Peyer's patch (tissue), 4 donors: ENCODE measurements around the gene MLLT11.

Experiments
- POLR2A ChIP-seq, 2 donors: fragments of 450-650 bp; IDR thresholded peaks; one replicate each; pipeline ENCODE4 v1.5.1; 2017; ENCODE audit warnings: antibody characterized with exemption in 2 of 2, mild to moderate bottlenecking in 2 of 2, moderate library complexity in 2 of 2
- TF ChIP-seq, protein P1 (sequence below), 6 experiments: fragments of 450-650 bp in 4 of 6; fragments of 200-600 bp in 2 of 6; sonication (generic) in 1 of 6; IDR thresholded peaks; one replicate each; pipeline ENCODE4 v1.5.1; 2017 to 2019; ENCODE audit warnings: antibody characterized with exemption in 6 of 6, mild to moderate bottlenecking in 3 of 6, moderate library complexity in 1 of 6

DNA sequence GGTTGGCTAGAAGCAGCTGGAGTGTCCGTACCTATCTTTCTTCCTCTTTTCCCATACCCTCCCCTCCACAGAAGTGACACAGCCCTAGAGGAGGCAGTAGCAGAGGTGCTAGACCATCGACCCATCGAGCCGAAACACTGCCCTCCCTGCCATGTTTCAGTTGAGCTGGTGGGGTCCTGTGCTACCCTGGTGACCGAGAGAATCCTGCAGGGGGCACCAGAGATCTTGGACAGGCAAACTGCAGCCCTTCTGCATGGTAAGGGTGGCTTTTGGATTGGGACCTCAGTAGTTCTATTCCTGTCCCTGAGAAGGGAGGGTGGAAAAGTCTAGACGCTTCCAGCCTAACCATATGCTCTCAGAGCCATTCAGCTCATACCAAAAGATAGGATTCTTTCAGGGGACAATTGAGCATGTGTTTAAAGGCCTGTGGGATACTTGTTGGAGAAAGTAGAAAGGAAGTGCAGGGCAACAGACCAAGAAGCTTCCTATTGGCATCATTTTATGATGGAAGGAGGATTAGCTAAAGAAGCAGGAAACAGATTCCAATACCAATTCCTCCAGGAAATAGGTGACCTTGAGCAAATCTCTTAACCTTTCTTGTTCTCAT lies 35.6 kb upstream of the MLLT11 start:
- no peak for TF ChIP-seq POLR2A (IDR thresholded peaks at IDR 0.05)
- TF ChIP-seq, protein P1, sequence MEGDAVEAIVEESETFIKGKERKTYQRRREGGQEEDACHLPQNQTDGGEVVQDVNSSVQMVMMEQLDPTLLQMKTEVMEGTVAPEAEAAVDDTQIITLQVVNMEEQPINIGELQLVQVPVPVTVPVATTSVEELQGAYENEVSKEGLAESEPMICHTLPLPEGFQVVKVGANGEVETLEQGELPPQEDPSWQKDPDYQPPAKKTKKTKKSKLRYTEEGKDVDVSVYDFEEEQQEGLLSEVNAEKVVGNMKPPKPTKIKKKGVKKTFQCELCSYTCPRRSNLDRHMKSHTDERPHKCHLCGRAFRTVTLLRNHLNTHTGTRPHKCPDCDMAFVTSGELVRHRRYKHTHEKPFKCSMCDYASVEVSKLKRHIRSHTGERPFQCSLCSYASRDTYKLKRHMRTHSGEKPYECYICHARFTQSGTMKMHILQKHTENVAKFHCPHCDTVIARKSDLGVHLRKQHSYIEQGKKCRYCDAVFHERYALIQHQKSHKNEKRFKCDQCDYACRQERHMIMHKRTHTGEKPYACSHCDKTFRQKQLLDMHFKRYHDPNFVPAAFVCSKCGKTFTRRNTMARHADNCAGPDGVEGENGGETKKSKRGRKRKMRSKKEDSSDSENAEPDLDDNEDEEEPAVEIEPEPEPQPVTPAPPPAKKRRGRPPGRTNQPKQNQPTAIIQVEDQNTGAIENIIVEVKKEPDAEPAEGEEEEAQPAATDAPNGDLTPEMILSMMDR (IDR thresholded peaks at IDR 0.05), result peak; percentile 53 to 76 (median 63)
